ENCODE data around the gene PERCC1.

PERCC1 gene

DNA sequence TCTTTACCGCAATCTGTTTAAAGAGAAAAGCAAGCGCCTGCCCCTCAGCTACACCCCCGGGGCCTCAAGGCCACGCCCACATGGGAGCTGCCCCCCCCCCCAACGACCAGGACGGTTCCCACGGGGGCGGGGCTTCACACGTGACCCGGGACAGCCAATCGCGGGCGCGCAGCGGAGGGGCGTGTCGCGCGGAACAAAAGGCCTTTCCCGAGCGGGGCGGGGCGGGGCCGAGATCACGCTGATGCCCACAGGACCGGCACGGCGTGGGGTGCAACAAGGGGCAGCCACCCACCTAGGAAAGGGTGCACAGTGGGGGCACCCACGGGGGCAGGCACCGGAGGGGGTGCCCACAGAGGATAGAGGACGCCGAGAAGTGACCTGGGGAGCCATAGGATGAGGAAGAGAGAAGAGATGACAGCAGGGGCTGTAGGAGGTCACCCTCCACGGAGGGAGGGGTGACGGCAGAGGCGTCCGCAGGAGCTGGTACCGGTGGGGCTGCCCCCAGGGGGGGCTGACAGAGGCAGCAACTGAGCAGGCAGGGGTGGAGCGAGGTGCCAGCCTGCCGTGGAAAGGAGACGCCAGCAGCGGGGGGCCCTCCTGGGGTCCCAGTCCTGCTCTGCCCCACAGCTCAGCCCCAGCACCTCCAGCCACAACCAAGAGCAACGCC lies 22.6 kb upstream of the PERCC1 start:
- DNase-seq (ENCODE audit: low read depth in 2 of 3, low spot score in 1 of 3) = peak; percentile 87 to 97 (median 93)

DNA sequence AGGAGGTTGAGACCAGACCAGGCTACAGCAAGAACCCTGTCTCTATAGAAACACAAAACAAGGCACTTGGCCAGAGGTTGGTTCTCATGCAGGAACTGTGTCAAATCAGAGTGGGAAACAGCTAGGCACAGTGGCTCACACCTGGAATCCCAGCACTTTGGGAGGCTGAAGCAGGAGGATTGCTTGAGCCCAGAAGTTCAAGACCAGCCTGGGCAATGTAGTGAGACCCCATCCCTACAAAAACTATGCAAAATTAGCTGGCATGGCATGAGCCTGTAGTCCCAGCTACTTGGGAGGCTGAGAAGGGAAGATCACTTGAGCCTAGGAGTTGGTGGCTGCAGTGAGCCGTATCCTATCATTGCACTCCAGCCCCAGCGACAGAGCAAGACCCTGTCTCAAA lies 18.0 kb upstream of the PERCC1 start:
- DNase-seq (ENCODE audit: low read depth in 2 of 3, low spot score in 1 of 3) = no peak

DNA sequence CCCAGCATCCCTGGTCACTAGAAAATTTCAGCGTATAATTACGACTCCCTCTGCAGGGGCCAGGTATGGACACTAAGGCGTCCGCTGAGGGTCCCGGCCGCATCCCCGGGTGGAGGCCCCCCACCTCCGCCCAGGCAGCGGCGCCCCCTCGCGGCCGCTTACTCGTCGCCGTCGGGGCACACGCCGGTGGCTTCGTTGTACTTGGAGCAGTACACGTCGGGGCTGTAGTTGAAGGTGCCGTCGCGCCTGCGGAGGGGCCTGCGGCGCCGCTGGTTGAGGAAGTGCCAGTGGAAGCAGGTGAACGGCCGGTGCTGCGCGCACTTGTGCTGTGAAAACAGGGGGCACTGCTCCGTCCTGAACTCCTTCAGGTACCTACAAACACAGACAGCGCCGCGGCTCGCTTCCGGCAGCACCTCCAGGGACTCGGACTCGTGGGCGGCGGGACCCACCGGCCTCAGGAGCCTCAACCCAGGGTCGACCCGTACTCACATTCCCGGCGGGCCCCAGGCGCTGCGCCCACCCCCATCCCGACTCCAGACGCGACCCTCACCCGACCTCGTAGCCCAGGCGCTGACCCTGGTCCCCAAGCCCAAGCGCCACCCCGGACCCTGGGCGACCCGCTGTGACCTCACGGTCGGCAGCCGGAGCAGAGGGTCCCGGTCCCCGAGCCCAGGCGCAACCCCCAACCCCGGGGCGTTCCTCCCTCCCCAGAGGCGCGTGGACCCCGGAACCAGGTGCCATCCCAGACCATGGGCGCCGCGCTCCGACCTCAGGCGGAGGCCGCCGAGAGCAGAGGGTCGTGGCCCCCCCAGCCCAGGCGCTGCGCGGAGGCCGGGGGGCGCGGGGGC lies 17.0 kb upstream of the PERCC1 start:
- DNase-seq (ENCODE audit: low read depth in 2 of 3, low spot score in 1 of 3) = peak; percentile 37 to 56 (median 46)

DNA sequence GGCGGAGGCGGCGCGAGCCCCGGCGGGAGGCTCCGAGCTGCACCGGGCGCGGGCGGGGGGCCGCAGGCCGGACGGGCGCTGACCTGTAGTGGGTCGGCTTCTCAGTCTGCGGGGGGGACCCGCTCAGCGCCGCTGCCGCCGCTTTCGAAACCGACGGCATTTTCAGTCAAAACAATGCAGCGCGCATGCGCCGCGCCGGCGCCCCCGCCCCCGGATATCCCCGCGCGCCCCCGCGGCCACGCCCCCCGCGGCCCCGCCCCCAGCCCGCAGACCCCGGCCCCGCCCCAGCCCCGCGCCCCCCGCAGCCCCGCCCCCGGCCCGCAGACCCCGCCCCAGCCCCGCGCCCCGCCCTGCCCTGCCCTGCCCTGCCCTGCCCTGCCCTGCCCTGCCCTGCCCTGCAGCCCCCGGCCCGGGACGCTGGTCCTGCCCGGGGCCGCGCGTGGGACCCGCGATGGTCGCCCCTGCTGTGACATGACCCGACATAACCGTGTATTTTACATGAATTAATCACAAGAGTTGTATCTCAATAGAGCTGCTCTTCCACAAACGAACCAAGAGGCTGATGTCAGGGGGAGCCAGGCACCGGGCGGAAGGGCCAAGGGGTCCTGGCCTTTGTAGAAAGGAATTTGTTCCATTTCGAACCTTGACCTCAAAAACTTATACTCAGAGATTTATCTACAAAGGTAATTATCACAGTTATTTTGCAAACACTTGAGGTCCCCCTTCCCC lies 16.2 kb upstream of the PERCC1 start, which contains the start of gene UNKL:
Gene UNKL (minus strand): TSS at position 173 of the 729 bp plus-strand sequence. CDS start 13 bp downstream, at position 160.
- DNase-seq (ENCODE audit: low read depth in 2 of 3, low spot score in 1 of 3) = peak; percentile 61 to 79 (median 75)

DNA sequence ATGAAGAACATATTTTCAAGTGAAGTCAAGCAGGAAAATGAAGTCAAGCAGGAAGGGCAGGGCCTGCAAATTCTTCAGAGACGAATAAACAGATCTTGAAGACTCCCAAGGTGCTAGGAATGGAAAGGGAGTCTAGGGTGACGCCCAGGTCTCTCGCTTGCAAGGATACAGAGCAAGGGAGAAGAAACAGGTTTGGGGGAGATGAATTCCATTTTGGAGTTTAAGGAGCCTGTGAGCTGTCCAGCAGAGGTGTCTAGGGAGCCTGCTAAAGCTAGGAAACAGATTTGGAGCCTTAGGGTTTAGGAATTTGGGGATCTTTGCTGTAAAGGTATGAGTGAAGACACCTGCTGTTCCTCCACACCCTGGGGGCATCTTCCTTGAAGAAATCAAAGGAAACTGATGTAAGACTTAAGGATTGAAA lies 14.3 kb upstream of the PERCC1 start:
- DNase-seq (ENCODE audit: low read depth in 2 of 3, low spot score in 1 of 3) = no peak

DNA sequence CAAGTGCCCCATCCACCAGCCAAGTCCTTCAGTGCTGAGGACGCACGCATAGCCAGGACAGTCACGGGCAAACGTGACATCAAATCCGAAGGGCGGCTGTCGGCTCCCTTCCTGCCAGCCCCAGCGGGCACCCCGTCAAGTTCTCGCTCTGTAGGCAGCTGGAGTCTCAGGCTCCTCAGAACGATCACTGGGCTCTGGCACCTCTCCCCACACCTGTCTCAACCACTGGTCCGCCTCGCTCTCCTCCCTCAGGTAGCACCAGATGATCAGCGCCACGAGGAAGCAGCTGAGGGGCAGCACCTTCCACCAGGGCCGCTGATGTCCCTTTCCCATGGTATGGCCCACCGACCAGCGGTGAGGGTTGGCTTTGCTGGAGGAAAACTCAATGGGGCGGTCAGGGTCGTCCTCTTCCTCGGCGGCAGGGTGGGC lies 10.8 kb upstream of the PERCC1 start:
- no peak for DNase-seq (ENCODE audit: low read depth in 2 of 3, low spot score in 1 of 3)

DNA sequence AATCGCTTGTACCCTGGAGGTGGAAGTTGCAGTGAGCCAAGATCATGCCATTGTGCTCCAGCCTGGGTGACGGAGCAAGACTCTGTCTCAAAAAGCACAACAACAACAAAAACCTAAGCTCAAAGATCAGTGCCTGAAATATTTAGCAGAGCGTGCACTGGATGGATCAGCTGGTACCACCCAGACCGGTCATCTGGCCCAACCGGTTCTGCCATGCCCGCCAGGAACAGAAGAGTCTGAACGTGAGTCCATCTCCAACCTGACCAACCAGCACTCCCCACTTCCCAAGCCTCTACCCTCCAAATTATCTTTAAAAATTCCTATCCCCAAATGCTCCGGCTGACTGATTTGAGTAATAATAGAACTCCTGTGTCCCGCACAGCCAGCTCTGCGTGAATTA lies 8.8 kb upstream of the PERCC1 start:
- DNase-seq (ENCODE audit: low read depth in 2 of 3, low spot score in 1 of 3) = no peak

DNA sequence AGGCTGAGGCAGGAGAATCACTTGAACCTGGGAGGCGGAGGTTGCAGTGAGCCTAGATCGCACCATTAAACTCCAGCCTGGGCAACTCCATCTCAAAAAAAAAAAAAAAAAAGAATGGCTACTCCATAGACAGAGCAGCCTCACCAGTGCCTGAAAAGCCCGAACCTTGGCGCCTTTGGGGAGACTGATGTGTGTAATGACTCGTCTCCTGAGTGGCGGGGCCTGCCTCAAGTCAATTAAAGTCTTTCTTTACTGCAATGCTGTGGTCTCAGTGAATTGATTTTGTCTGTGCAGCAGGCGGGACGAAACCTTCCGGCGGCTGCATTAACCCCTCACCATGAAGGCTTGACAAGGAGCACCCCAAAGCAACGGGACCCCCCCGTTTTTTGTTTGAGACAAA lies 6.8 kb upstream of the PERCC1 start:
- no peak for DNase-seq (ENCODE audit: low read depth in 2 of 3, low spot score in 1 of 3)

DNA sequence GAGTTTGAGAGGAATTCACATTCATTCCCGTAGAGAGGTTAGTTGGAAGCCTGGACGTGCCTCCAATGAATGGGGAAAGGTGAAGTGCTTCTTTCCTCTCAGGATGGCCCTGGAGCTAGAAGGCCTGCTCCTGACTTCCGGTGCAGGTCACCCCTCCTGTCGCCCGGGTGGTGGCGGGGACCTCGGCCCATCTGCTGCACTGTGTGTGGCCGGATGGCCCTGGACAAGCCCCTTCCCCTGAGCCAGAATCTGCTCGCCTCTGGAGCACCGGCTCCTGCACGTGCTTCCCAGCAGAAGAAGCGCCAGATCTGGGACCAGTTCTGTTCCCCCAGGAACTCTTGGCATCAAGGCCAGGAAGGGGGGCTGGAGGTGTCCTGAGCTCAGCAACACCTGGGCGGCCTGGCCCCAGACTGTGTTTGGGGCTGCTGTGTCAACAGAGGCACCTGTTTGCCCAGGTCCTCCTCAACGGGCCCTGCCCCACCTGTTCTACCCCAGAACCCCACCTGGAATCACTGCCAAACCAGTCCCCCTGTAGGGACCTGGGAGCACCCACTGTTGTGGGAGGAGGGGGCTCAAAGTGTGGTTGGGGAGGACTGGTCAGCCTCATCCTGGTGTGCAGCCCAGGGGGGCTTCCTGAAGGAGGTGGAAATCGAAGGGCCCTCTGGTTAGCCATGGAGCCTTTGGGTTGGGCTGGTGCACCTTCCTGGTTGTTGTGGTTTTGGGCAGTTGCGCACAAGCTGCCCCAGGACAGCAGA lies 5.1 kb upstream of the PERCC1 start:
- DNase-seq (ENCODE audit: low read depth in 2 of 3, low spot score in 1 of 3) = no peak

DNA sequence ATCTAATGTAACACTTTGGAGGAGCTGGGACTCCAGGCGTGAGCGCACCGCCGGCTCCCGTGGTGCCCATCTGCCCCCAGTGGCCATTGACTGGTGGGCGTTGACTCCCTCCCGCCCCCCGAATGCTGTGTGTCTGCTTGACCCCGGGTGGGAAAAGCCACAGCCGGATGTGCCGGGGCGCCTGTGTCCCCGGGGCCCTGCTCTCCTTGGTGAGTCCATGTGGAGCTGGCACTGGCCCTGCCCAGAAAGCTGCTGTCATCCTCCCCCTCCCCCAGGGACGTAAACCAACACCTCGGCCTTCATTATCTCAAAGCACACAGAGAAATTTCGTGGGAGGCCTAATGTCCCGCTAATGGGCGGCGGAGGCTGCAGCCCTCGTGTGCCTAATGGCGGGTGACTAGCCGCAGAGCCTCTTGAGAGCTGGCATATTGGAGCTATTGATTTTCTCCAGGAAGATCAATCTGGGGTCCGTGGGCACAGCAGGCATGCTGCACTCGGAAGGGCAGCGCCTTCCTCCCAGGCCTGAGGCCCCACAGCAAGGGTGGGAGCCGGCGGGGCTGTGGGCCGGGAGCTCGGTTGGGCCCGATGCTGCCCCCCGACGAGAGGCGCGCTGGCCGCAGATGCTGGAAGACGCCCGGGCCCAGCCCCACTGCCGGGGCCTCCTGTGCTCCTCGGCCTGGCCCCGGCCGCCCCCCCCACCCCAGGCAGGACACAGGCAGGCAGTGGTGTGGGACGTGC lies 4.0 kb upstream of the PERCC1 start:
- DNase-seq (ENCODE audit: low read depth in 2 of 3, low spot score in 1 of 3) = no peak

DNA sequence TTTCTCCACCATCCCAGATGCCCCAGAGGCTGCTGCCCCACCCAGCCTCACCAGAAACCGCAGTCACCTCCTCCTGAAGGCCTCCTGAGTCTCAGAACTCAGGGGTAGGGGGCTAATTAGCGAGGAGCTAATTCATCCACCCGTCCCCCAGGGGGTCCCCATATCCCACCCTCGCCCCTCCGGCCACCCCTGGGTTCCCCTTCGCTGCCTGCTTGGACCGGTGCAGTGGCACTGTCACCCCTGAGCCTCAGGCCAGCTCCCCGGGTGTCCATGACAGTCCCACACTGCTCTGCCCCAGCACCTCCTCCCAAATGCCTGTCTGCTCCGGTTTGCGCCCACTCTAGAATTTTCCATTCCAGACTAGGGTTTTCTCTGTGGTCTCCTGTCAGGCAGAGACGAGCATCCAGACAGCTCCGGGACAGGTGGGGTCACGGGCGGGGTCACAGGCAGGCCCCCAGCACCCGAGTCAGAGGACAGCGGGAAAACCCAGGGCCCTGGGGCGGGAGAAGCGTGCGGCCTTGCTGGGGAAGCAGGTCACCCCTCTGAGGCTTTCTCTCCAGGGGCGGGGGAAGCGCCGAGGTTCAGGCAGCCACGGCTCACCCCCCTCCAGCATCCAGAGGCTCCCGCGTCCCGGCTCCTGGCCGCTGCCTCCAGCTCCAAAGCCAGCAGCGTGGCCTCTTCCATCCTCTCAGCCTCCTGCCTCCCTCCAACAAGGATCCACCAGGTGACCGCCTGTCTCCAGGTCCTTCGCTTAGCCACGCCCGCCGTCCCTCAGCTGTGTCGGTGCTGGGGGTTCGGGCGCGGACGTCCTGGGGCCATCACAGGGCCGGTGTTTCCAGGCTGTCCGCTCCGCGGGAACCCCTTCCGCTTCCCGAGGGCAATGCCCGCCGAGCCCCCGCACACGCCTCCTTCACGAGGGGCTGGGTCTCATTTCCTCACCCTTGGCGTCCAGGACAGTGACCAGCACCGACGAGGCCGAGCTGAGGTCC lies 3.1 kb upstream of the PERCC1 start:
- no peak for DNase-seq (ENCODE audit: low read depth in 2 of 3, low spot score in 1 of 3)

DNA sequence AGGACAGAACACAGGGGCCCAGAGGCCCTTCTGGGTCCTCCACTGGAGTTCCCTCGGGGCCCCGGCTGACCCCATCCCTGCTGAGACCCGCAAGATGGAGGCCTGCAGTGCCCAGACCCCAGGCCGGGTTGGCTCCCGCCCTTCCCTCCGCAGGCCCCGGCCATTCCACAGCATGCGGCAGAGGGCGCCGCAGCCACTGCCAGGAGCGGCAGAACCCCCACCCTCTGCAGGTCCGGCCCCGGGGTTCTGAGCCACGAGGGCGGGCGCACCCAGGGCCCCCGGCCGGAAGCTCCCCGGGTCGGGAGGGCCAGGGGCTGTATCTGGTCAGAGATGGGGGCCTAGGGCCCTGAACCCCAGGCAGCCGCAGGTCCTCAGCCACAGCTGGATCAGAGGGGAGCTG lies 2.4 kb upstream of the PERCC1 start:
- DNase-seq (ENCODE audit: low read depth in 2 of 3, low spot score in 1 of 3) = peak; percentile 32 to 47 (median 36)

DNA sequence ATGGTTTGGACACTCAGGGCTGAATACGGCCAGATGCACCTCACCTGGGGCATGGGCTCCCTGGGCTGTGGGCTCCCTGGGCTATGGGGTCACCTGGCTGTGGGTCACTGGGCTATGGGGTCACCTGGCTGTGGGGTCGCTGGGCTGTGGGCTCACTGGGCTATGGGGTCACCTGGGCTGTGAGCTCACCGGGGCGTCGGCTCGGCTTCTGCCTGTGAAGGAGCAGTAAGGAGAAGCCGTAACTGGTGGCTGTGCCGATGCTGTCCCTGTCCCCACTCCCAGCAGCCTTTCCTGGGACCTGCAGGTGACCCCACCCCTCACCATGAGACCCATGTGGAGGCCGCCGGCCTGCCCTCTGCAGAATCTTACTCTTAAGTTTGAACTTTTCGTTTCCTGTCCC lies 1.9 kb upstream of the PERCC1 start:
- no peak for DNase-seq (ENCODE audit: low read depth in 2 of 3, low spot score in 1 of 3)

DNA sequence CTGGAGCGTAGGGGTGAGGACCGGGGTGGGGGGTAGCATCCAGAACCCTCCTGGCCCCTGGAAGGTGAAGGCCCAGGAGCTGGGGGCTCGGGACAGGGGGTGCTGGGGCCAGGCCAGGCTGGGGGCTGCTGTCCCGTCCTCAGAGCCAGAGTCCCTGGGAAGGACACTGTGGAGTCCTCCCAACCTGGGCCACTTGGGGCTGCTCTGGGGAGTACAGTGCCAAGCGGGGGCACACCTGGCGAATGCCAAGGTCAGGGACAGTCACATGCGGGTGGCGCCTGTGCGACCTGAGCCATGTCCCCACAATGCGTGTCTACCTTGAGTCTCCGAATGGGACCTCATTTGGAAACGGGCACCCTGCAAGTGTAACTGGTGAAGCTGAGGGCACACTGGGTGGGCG lies 1.2 kb upstream of the PERCC1 start:
- no peak for DNase-seq (ENCODE audit: low read depth in 2 of 3, low spot score in 1 of 3)

DNA sequence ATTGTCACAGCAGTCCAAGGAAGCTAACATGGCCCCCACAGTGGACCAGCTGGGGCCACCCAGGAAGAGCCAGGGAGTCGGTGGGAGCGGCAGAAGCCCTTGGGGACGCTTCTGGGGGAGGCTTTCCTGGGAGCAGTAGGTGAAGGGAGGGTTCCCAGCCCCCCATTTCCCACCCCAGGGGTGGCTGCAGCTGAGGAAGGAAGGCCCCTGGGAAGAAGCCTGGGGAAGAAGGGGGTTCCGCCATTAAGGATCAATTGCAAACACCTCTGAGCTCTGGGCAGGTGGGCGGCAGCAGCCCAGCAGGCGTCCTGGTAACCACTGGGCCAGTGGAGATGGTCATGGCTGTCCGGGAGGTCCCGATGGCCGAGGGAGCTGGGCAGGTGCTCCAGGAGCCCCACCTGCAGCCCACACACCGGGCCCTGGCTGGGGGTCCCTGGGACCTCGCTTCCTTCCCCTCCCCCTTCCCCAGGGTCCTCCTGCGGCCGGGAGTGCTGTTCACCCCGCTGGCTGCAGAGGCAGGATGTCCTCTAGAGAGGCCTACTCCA lies 592 bp upstream of the PERCC1 start:
- DNase-seq (ENCODE audit: low read depth in 2 of 3, low spot score in 1 of 3) = no peak

DNA sequence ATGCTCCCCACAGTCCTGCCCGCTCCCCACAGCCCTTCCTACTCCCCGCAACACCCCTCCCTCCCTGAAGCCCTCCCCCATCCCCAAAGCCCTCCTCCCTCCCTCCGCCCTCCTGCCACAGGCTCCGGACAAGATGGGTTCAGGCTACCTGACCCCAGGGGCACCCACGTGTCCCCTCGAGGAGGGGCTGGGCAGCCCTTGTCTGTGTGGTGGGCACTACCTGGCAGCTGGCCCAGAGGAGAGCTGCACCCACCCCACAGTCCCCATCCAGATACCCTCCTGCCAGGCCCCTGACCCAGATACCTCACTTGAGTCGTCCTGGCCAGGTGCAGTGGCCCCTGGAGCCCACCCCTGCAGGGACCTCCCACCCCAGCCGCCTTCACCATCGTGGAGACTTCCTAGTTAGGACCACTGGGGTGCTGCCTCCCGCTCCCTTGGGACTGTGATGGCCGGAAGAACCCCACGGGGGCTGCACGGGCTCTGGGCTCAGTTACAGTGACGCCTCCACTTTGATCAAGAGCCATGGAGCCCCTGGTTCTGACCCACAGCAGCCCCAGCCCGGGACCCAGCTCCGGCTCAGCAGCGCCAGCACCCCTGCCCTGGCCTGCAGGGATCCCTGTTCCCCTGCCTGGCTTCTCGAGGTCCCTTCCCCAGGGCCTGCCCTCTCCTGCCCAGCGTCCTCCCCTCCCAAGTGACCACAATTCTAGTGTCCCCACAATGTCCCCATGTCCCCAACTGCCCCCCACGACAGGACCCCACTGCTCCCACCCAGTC lies 806 bp downstream of the PERCC1 start:
- no peak for DNase-seq (ENCODE audit: low read depth in 2 of 3, low spot score in 1 of 3)

DNA sequence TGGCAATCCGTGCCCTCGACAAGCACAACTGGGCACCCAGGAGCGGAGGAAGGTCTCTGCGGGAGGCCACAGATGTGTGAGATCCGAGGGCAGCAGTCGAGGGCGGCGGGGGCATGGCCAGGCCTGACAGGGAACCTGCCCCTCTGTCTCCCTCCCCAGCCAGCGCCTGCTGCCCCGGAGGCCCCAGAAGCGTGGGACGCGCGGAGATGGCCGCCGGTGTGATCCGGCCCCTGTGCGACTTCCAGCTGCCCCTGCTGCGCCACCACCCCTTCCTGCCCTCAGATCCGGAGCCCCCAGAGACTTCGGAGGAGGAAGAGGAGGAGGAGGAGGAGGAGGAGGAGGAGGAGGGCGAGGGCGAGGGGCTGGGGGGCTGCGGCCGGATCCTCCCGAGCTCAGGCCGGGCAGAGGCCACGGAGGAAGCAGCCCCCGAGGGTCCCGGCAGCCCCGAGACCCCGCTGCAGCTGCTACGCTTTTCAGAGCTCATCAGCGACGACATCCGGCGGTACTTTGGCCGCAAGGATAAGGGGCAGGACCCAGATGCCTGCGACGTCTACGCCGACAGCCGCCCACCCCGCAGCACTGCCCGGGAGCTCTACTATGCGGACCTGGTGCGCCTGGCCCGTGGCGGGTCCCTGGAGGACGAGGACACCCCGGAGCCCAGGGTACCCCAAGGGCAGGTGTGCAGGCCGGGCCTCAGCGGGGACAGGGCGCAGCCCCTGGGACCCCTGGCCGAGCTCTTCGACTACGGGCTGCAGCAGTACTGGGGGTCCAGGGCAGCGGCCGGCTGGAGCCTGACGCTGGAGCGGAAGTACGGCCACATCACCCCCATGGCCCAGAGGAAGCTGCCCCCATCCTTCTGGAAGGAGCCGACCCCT lies 1.7 kb downstream of the PERCC1 start:
- DNase-seq (ENCODE audit: low read depth in 2 of 3, low spot score in 1 of 3) = no peak

Measured in stimulated activated CD4-positive, alpha-beta T cell treated with anti-CD3 and anti-CD28 coated beads, Interleukin-12 subunit alpha, Interleukin-12 subunit beta, amount 100 ng/mL, for 48 hours (primary cell).